ENCODE measurements around the gene FPR3. TPM values are rescaled to one million over a fixed set of nuclear protein-coding genes. Genes with fewer than 3 reads are reported as not detected.

FPR3 gene
- total and polyA plus RNA-seq, 2 donors (not counting 3 experiments of a cell fraction or from before 2014, with no cell fraction given), result not detected

GRCh38 chr19:51781999-51782398 lies 13.0 kb upstream of the FPR3 start:
- no TSS peak for BruUV-seq (replicated peaks)
- Histone ChIP-seq H3K9me3 (replicated peaks; ENCODE audit: control insufficient read depth, insufficient read depth, low read length) (no peaks in the 10 kb centered on the region), H3K9ac (replicated peaks; ENCODE audit: extremely low read depth, insufficient read depth, low read length) (no peak overlapping the region), H4K20me1 (replicated peaks; ENCODE audit: control insufficient read depth, extremely low read depth, insufficient read depth, low read length) (no peaks in the 10 kb centered on the region), H3K27me3 (ENCODE audit: control insufficient read depth in 2 of 2, insufficient read depth in 2 of 2, low read length in 2 of 2) (no peaks in the 10 kb centered on the region), H3K4me2 (ENCODE audit: insufficient read depth, low read length) (no peak overlapping the region), H2AFZ (ENCODE audit: low read depth, low read length) (no peak overlapping the region), H3K79me2 (ENCODE audit: control insufficient read depth, insufficient read depth, low read length) (no peaks in the 10 kb centered on the region), H3K36me3 (ENCODE audit: control insufficient read depth in 2 of 2, extremely low read depth in 1 of 2, insufficient read depth in 2 of 2, low read length in 2 of 2) (no peaks in the 10 kb centered on the region), H3K9me1 (replicated peaks; ENCODE audit: control insufficient read depth, extremely low read depth, insufficient read depth, low read length) (no peaks in the 10 kb centered on the region), H3K4me1 (ENCODE audit: control insufficient read depth, extremely low read depth, insufficient read depth, low read length) (no peaks in the 10 kb centered on the region), H3K4me3 (replicated peaks in 1 of 3; ENCODE audit: insufficient read depth in 1 of 3, low read depth in 1 of 3, low read length in 3 of 3) (no peak overlapping the region), H3K27ac (ENCODE audit: insufficient read depth, low read depth, low read length) (no peak overlapping the region)
- TF ChIP-seq GATA2 (IDR thresholded peaks at IDR 0.05; ENCODE audit: insufficient read depth, insufficient read length, low read depth, low read length) (no peak), JUN (IDR thresholded peaks at IDR 0.05; ENCODE audit: borderline replicate concordance, insufficient read depth, insufficient read length, low read depth) (no peak), CTCF (IDR thresholded peaks at IDR 0.05; ENCODE audit: extremely low read depth in 1 of 2, insufficient read depth in 1 of 2, low read depth in 1 of 2, low read length in 2 of 2) (no peak), POLR2A (IDR thresholded peaks at IDR 0.05; ENCODE audit: low read depth, low read length) (no peak), FOS (IDR thresholded peaks at IDR 0.05; ENCODE audit: borderline replicate concordance, insufficient read depth, low read length) (no peak)
- dilution Hi-C loops (cut with MboI; ENCODE audit: extremely low pct_ligation_motif_present, low sequenced_read_pairs) (no loop called here), intact Hi-C loops (cut with micrococcal nuclease) (no loop called here)
- DNase-seq (ENCODE audit: low read depth, low spot score) (no peak), FAIRE-seq (no peak)
- POLR2A ChIA-PET, result no interaction called here
- CTCF ChIA-PET, result no interaction called here

GRCh38 chr19:51783372-51783771 lies 11.6 kb upstream of the FPR3 start:
- ChIA-PET POLR2A (no interaction called here), CTCF (no interaction called here)
- no peak overlapping the region for H3K9ac ChIP-seq (replicated peaks; ENCODE audit: extremely low read depth, insufficient read depth, low read length)
- no TSS peak for BruUV-seq (replicated peaks)
- H3K27me3 ChIP-seq (ENCODE audit: control insufficient read depth in 2 of 2, insufficient read depth in 2 of 2, low read length in 2 of 2), result no peaks in the 10 kb centered on the region
- H3K4me3 ChIP-seq (replicated peaks in 1 of 3; ENCODE audit: insufficient read depth in 1 of 3, low read depth in 1 of 3, low read length in 3 of 3), result no peak overlapping the region
- FAIRE-seq, result no peak
- no peaks in the 10 kb centered on the region for H3K36me3 ChIP-seq (ENCODE audit: control insufficient read depth in 2 of 2, extremely low read depth in 1 of 2, insufficient read depth in 2 of 2, low read length in 2 of 2)
- H3K4me1 ChIP-seq (ENCODE audit: control insufficient read depth, extremely low read depth, insufficient read depth, low read length), result no peaks in the 10 kb centered on the region
- H2AFZ ChIP-seq (ENCODE audit: low read depth, low read length), result no peak overlapping the region
- H3K9me1 ChIP-seq (replicated peaks; ENCODE audit: control insufficient read depth, extremely low read depth, insufficient read depth, low read length), result no peaks in the 10 kb centered on the region
- H3K79me2 ChIP-seq (ENCODE audit: control insufficient read depth, insufficient read depth, low read length), result no peaks in the 10 kb centered on the region
- no peak for DNase-seq (ENCODE audit: low read depth, low spot score)
- H3K4me2 ChIP-seq (ENCODE audit: insufficient read depth, low read length), result no peak overlapping the region
- H3K9me3 ChIP-seq (replicated peaks; ENCODE audit: control insufficient read depth, insufficient read depth, low read length), result no peaks in the 10 kb centered on the region
- TF ChIP-seq FOS (IDR thresholded peaks at IDR 0.05; ENCODE audit: borderline replicate concordance, insufficient read depth, low read length) (no peak), POLR2A (IDR thresholded peaks at IDR 0.05; ENCODE audit: low read depth, low read length) (no peak), CTCF (IDR thresholded peaks at IDR 0.05; ENCODE audit: extremely low read depth in 1 of 2, insufficient read depth in 1 of 2, low read depth in 1 of 2, low read length in 2 of 2) (no peak)
- H3K27ac ChIP-seq (ENCODE audit: insufficient read depth, low read depth, low read length), result no peak overlapping the region
- H4K20me1 ChIP-seq (replicated peaks; ENCODE audit: control insufficient read depth, extremely low read depth, insufficient read depth, low read length), result no peaks in the 10 kb centered on the region
- intact Hi-C loops (cut with micrococcal nuclease), result no loop called here
- dilution Hi-C loops (cut with MboI; ENCODE audit: extremely low pct_ligation_motif_present, low sequenced_read_pairs), result no loop called here

All from endothelial cell of umbilical vein (primary cell).